HepG2 (cell line): ENCODE results near the gene ITGB6. TPM values are rescaled to one million over a fixed set of nuclear protein-coding genes. Genes with fewer than 3 reads are reported as not detected.

ENCODE experiments used
- ATAC-seq: fragments of 200-7000 bp; cut with Tn5 transposase; 3 replicates; pipeline ENCODE4 v1.9.1; 2020; ENCODE audit warnings: mild to moderate bottlenecking, moderate library complexity
- BruUV-seq: library from RNA; stranded (reverse); fragments of 400-500 nt; replicated peaks from 2 replicates; lab custom pipeline; 2021; lab: Mats Ljungman, UMichigan
- CTCF ChIA-PET: fragments of 300-600 bp; formaldehyde crosslinking; extraction: SDS; loops from one replicate; lab custom pipeline; 2021; ENCODE audit warnings: low total read pairs, inconsistent platforms, low intra/inter-chr PET ratio; lab: Yijun Ruan, JAX
- POLR2A ChIA-PET: fragments of 350-600 bp; sonication (Branson Sonifier 250); formaldehyde crosslinking; loops from one replicate; lab custom pipeline; 2020; ENCODE audit warnings: antibody characterized with exemption, inconsistent platforms; lab: Yijun Ruan, JAX
- DNase-seq: peaks from one replicate; pipeline ENCODE4 v3.0.0-alpha.2; 2015; ENCODE audit warnings: low spot score
- FAIRE-seq: peaks from 3 replicates; lab custom pipeline; 2011; peaks lifted over from hg19 to GRCh38; lab: Jason Lieb, UNC
- H2AFZ ChIP-seq: one replicate; pipeline ENCODE4 v1.6.1; 2011; ENCODE audit warnings: low read length, inconsistent platforms
- H3K27ac ChIP-seq: fragments of 300-600 bp; 3 replicates; pipeline ENCODE4 v1.8.0; 2011; ENCODE audit warnings: mixed run types, mild to moderate bottlenecking, mixed read lengths, low read length, inconsistent platforms; ENCODE audit not compliant: insufficient read depth; ENCODE audit errors: extremely low read length
- H3K27me3 ChIP-seq, 2 experiments: fragments of 200-600 bp in 1 of 2; 2 replicates in 1 of 2; 3 replicates in 1 of 2; pipeline versions ENCODE4 v1.6.0 to v1.8.0; 2011; ENCODE audit warnings: low read length in 2 of 2, mild to moderate bottlenecking in 2 of 2, moderate library complexity in 2 of 2, inconsistent platforms in 1 of 2; ENCODE audit not compliant: insufficient read depth in 2 of 2, control insufficient read depth in 1 of 2
- H3K36me3 ChIP-seq, 2 experiments: fragments of 200-600 bp in 1 of 2; replicated peaks in 1 of 2; 2 replicates in 1 of 2; 3 replicates in 1 of 2; pipeline versions ENCODE4 v1.5.1 to v1.8.0; 2011; ENCODE audit warnings: low read length in 2 of 2, inconsistent platforms in 1 of 2; ENCODE audit not compliant: insufficient read depth in 2 of 2, control insufficient read depth in 1 of 2
- H3K4me1 ChIP-seq: 2 replicates; pipeline ENCODE4 v1.5.1; 2012; ENCODE audit warnings: low read length, inconsistent platforms; ENCODE audit not compliant: insufficient read depth
- H3K4me2 ChIP-seq: 2 replicates; pipeline ENCODE4 v1.6.0; 2011; ENCODE audit warnings: low read depth, low read length, inconsistent platforms
- H3K4me3 ChIP-seq, 3 experiments: fragments of 200-600 bp in 1 of 3; sonication (generic), shearing (Covaris generic) in 1 of 3; replicated peaks in 1 of 3; 2 replicates each; pipeline ENCODE4 v1.5.1; 2011 to 2016; ENCODE audit warnings: low read length in 3 of 3, inconsistent platforms in 2 of 3, low read depth in 2 of 3, mild to moderate bottlenecking in 2 of 3, control low read depth in 1 of 3, mixed read lengths in 1 of 3; ENCODE audit not compliant: insufficient read depth in 1 of 3
- H3K79me2 ChIP-seq: one replicate; pipeline ENCODE4 v1.6.1; 2011; ENCODE audit warnings: low read length, inconsistent platforms; ENCODE audit not compliant: insufficient read depth
- H3K9ac ChIP-seq: 2 replicates; pipeline ENCODE4 v1.6.0; 2011; ENCODE audit warnings: mild to moderate bottlenecking, low read depth, low read length, inconsistent platforms; ENCODE audit not compliant: insufficient read depth
- H3K9me3 ChIP-seq: 2 replicates; pipeline ENCODE4 v1.5.1; 2012; ENCODE audit warnings: mild to moderate bottlenecking, low read length
- H4K20me1 ChIP-seq: 2 replicates; pipeline ENCODE4 v1.6.0; 2011; ENCODE audit warnings: inconsistent platforms, mild to moderate bottlenecking, low read length, moderate library complexity; ENCODE audit not compliant: insufficient read depth
- NR2F6 ChIP-seq, 2 experiments: IDR thresholded peaks; 2 replicates each; pipeline ENCODE4 v1.6.1; 2016; ENCODE audit warnings: antibody characterized with exemption in 1 of 2, mild to moderate bottlenecking in 1 of 2
- PRDM15 ChIP-seq: sonication (generic); formaldehyde crosslinking; IDR thresholded peaks from 2 replicates; pipeline ENCODE4 v1.4.0; 2020; ENCODE audit warnings: missing genetic modification reagents
- SOX6 ChIP-seq, 2 experiments: fragments of 450-650 bp in 1 of 2; sonication (generic) in 1 of 2; formaldehyde crosslinking in 1 of 2; IDR thresholded peaks; 2 replicates each; pipeline versions ENCODE4 v1.4.0 to v1.6.1; 2017 to 2020; ENCODE audit warnings: antibody characterized with exemption in 1 of 2, mild to moderate bottlenecking in 1 of 2, missing genetic modification reagents in 1 of 2
- in situ Hi-C: cut with HindIII; loops from 2 replicates; pipeline ENCODE4 v1.10.0; 2017; ENCODE audit warnings: low pct_unique_long_range_greater_than_20kb; ENCODE audit not compliant: extremely low pct_ligation_motif_present
- intact Hi-C: fragments of 100-400 bp; cut with micrococcal nuclease; formaldehyde crosslinking; loops from one replicate; pipeline ENCODE4 v1.10.0; 2022; ENCODE audit not compliant: unreplicated experiment
- polyA plus RNA-seq, 8 experiments: library from polyadenylated mRNA; depleted of rRNA in 3 of 8; stranded (reverse) in 7 of 8; unstranded in 1 of 8; fragments of >200 nt; fragmentation: Illumina TruSeq in 4 of 8; extraction: Trizol in 4 of 8; gene quantifications; 2 replicates each; pipeline versions ENCODE4 v1.2.1 to v1.2.3, GENCODE V29; 2011 to 2016; ENCODE audit warnings: low read depth in 4 of 8, missing spikeins in 1 of 8, mixed read lengths in 1 of 8; ENCODE audit not compliant: insufficient read depth in 1 of 8
- total RNA-seq, 5 experiments: library from RNA; depleted of rRNA; stranded (reverse); fragments of >200 nt; fragmentation: Illumina TruSeq; extraction: Trizol; gene quantifications; 2 replicates each; pipeline ENCODE4 v1.2.3, GENCODE V29; 2016; ENCODE audit warnings: low read depth in 1 of 5
- TF ChIP-seq, protein P1 (sequence below): sonication (generic); formaldehyde crosslinking; IDR thresholded peaks from 2 replicates; pipeline ENCODE4 v1.4.0; 2020; ENCODE audit warnings: low read depth, mild to moderate bottlenecking, missing genetic modification reagents

The ITGB6 gene
- total and polyA plus RNA-seq, 2 of the 13 experiments (the other 11 are each of a cell fraction or from before 2014, with no cell fraction given): not detected

DNA sequence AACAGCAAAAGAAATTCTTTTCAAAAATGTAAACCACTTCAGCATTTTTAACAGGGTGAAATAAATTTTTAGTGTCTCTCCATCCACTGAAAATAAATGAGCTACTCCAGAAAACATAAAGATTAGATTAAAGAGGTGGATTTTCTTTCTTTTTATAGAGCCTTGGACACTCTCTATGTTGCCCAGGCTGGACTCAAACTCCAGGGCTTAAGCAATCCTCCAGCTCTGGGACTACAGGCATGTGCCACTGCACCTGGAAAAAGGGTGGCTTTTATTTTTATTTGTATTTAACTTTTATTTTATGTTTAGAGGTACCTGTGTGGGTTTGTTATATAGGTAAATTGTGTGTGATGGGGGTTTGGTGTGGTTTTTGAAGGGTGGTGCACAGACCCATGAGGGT lies 19.9 kb downstream of the ITGB6 start:
- Histone ChIP-seq H3K36me3 (no peaks in the 10 kb centered on the region), H3K9ac (no peak overlapping the region), H3K4me2 (no peak overlapping the region), H4K20me1 (no peaks in the 10 kb centered on the region), H3K4me1 (peaks cover 15% of the 10 kb centered on the region), H3K27me3 (0 out of 5 replicates have a peak, but pooled peaks cover 0 to 11% of the 10 kb centered on the region in 2 experiments), H3K79me2 (no peaks in the 10 kb centered on the region), H2AFZ (no peak overlapping the region), H3K9me3 (no peaks in the 10 kb centered on the region), H3K4me3 (no peak overlapping the region), H3K27ac (no peak overlapping the region)
- DNase-seq (no peak), FAIRE-seq (no peak), ATAC-seq (peak; percentile 54)
- POLR2A ChIA-PET: no interaction called here
- intact Hi-C loops: no loop called here
- in situ Hi-C loops: no loop called here
- TF ChIP-seq PRDM15 (CRISPR knock-in tag) (no peak), SOX6 (IDR thresholded peaks at IDR 0.05) (no peak), SOX6 (CRISPR knock-in tag; IDR thresholded peaks at IDR 0.05) (no peak), NR2F6 (IDR thresholded peaks at IDR 0.05) (no peak), NR2F6 (CRISPR knock-in tag; IDR thresholded peaks at IDR 0.05) (no peak)
- TF ChIP-seq, protein P1, sequence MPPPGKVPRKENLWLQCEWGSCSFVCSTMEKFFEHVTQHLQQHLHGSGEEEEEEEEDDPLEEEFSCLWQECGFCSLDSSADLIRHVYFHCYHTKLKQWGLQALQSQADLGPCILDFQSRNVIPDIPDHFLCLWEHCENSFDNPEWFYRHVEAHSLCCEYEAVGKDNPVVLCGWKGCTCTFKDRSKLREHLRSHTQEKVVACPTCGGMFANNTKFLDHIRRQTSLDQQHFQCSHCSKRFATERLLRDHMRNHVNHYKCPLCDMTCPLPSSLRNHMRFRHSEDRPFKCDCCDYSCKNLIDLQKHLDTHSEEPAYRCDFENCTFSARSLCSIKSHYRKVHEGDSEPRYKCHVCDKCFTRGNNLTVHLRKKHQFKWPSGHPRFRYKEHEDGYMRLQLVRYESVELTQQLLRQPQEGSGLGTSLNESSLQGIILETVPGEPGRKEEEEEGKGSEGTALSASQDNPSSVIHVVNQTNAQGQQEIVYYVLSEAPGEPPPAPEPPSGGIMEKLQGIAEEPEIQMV (CRISPR knock-in tag): no peak
- CTCF ChIA-PET: no interaction called here
- BruUV-seq: no TSS peak
